CD4-positive, alpha-beta T cell (primary cell): ENCODE data around the gene GPR183. TPM values are rescaled to one million over a fixed set of nuclear protein-coding genes. Genes with fewer than 3 reads are reported as not detected.
"Not testable (repeated sequence)": the region's sequence is repeated elsewhere in the genome, so short reads cannot be mapped to it uniquely, and the experiment has no call there.

Source experiments
- ATAC-seq: fragments of 200-7000 bp; cut with Tn5 transposase; one replicate; pipeline ENCODE4 v1.10.0; 2022; ENCODE audit warnings: mild to moderate bottlenecking; ENCODE audit not compliant: poor library complexity
- CTCF ChIA-PET: fragments of 350-600 bp; sonication (Branson Sonifier 250); formaldehyde crosslinking; loops from one replicate; lab custom pipeline; 2021; ENCODE audit warnings: antibody characterized with exemption, inconsistent platforms; lab: Charles Lee
- POLR2A ChIA-PET: fragments of 350-600 bp; sonication (Branson Sonifier 250); formaldehyde crosslinking; loops from one replicate; lab custom pipeline; 2021; ENCODE audit warnings: antibody characterized with exemption, inconsistent platforms; lab: Charles Lee
- DNase-seq, 14 experiments: peaks; one replicate each; pipeline ENCODE4 v3.0.0-alpha.2; 2013 to 2020; ENCODE audit warnings: mixed read lengths in 2 of 14
- H3K27ac ChIP-seq, 2 donors: one replicate each; pipeline versions ENCODE4 v1.5.1 to v1.7.0; 2013; ENCODE audit warnings: low read length in 2 of 2, low read depth in 1 of 2, mild to moderate bottlenecking in 1 of 2
- H3K27me3 ChIP-seq, 2 experiments: 1 replicate in 1 of 2; 2 replicates in 1 of 2; pipeline versions ENCODE4 v1.6.1 to v1.7.0; 2013; ENCODE audit warnings: low read length in 2 of 2, control low read depth in 1 of 2, mild to moderate bottlenecking in 1 of 2, moderate library complexity in 1 of 2; ENCODE audit not compliant: insufficient read depth in 2 of 2, control insufficient read depth in 1 of 2
- H3K36me3 ChIP-seq: one replicate; pipeline ENCODE4 v1.6.1; 2013; ENCODE audit warnings: low read length, control low read depth; ENCODE audit not compliant: insufficient read depth
- H3K4me1 ChIP-seq: one replicate; pipeline ENCODE4 v1.6.1; 2013; ENCODE audit warnings: low read length, control low read depth; ENCODE audit not compliant: insufficient read depth
- H3K4me3 ChIP-seq: one replicate; pipeline ENCODE4 v1.5.1; 2013; ENCODE audit warnings: mild to moderate bottlenecking, low read length, moderate library complexity
- H3K9me3 ChIP-seq, 2 experiments: 1 replicate in 1 of 2; 2 replicates in 1 of 2; pipeline versions ENCODE4 v1.6.1 to v1.7.0; 2013; ENCODE audit warnings: low read length in 2 of 2, mild to moderate bottlenecking in 2 of 2, control low read depth in 1 of 2, moderate library complexity in 1 of 2; ENCODE audit not compliant: control insufficient read depth in 1 of 2, insufficient read depth in 1 of 2
- H3K27ac Mint-ChIP-seq: one replicate; pipeline ENCODE4 v1.8.0; 2020; ENCODE audit warnings: mixed read lengths
- H3K27me3 Mint-ChIP-seq: one replicate; pipeline ENCODE4 v1.8.0; 2021; ENCODE audit warnings: mixed read lengths
- H3K36me3 Mint-ChIP-seq: one replicate; pipeline ENCODE4 v1.8.0; 2021; ENCODE audit warnings: low read depth, mixed read lengths
- H3K4me1 Mint-ChIP-seq: one replicate; pipeline ENCODE4 v1.8.0; 2021; ENCODE audit warnings: low read depth, mixed read lengths
- H3K4me3 Mint-ChIP-seq: one replicate; pipeline ENCODE4 v1.8.0; 2020; ENCODE audit warnings: mild to moderate bottlenecking, mixed read lengths
- H3K9me3 Mint-ChIP-seq: one replicate; pipeline ENCODE4 v1.8.0; 2020; ENCODE audit warnings: mixed read lengths
- intact Hi-C, 2 experiments: fragments of 100-400 bp; cut with DNase I in 1 of 2; cut with micrococcal nuclease in 1 of 2; formaldehyde crosslinking; loops; one replicate each; pipeline versions ENCODE4 v1.15.1 to v1.9.0; 2023 to 2025; cut with DNase I, micrococcal nuclease
- total RNA-seq, 174 experiments: library from RNA in 2 of 174; stranded (reverse) in 2 of 174; gene quantifications; one replicate each; pipeline ENCODE4 v1.2.3 and lab custom pipeline; 2021 to 2026
- TF ChIP-seq, protein P1 (sequence below): fragments of 200-600 bp; IDR thresholded peaks from one replicate; pipeline ENCODE4 v1.8.0; 2022; ENCODE audit warnings: antibody characterized with exemption, mild to moderate bottlenecking

The GPR183 gene
- total RNA-seq, 2 experiments from 2014 or later: 330 to 337 TPM

DNA sequence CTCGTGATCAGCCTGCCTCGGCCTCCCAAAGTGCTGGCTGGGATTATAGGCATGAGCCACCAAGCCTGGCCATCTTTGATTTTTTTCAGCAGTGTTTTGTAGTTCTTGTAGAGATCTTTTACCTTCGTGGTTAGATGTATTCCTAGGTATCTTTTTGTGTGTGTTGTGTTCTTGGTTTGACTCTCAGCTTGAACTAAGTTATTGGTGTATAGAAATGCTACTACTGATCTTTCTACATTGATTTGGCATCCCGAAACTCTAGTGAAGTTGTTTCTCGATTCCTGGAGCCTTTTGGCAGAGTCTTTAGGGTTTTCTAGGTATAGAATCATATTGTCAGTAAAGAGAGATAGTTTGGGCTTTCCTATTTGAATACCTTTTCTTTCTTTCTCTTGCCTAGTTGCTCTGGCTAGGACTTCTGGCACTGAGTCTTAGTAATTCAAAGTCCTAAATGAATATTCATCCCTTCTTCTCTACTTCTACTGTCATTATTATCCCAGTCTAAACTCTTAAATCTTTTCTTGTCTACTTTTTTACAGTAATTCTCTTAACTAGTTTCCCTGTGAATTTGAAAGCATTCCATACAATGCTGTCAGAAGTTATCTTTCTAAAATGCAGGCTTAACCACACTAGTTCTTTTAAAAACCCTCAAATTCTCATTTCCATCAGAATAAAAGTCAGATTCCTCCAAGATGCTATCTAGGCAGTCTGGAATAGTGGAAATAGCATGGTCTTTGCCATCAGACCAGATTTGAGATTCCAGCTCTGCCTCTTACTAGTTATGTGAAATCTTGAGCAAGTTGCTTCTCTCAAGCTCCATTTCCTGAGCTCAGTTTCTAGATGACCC, 56.0 kb downstream of the GPR183 start:
- DNase-seq: no peak
- no peaks in the 10 kb centered on the region for H3K27me3 ChIP-seq
- intact Hi-C loops: loop anchor here (10.0 kb wide), 2 partner anchors 166 to 356 kb away; no protein-coding TSS in a partner anchor
- POLR2A ChIA-PET: interaction anchor here (0.6 to 2.0 kb wide), 7 partner anchors 12 to 50 kb away, joined by 3 to 11 read pairs (median 3); partner anchors contain the start of gene UBAC2
- no peak for ATAC-seq
- H3K27ac ChIP-seq: no peak overlapping the region
- no peaks in the 10 kb centered on the region for H3K9me3 ChIP-seq
- Mint-ChIP-seq H3K9me3 (no peaks in the 10 kb centered on the region), H3K4me3 (no peak overlapping the region), H3K27ac (peak overlapping the region; percentile 43), H3K4me1 (peaks cover 68% of the 10 kb centered on the region), H3K36me3 (peaks cover 82% of the 10 kb centered on the region), H3K27me3 (no peaks in the 10 kb centered on the region)
- H3K4me3 ChIP-seq: no peak overlapping the region
- H3K36me3 ChIP-seq: peaks cover 37% of the 10 kb centered on the region
- H3K4me1 ChIP-seq: peaks cover 14% of the 10 kb centered on the region
- TF ChIP-seq, protein P1, sequence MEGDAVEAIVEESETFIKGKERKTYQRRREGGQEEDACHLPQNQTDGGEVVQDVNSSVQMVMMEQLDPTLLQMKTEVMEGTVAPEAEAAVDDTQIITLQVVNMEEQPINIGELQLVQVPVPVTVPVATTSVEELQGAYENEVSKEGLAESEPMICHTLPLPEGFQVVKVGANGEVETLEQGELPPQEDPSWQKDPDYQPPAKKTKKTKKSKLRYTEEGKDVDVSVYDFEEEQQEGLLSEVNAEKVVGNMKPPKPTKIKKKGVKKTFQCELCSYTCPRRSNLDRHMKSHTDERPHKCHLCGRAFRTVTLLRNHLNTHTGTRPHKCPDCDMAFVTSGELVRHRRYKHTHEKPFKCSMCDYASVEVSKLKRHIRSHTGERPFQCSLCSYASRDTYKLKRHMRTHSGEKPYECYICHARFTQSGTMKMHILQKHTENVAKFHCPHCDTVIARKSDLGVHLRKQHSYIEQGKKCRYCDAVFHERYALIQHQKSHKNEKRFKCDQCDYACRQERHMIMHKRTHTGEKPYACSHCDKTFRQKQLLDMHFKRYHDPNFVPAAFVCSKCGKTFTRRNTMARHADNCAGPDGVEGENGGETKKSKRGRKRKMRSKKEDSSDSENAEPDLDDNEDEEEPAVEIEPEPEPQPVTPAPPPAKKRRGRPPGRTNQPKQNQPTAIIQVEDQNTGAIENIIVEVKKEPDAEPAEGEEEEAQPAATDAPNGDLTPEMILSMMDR: no peak
- CTCF ChIA-PET: interaction anchor here (1.2 to 2.0 kb wide), 3 partner anchors 18 to 75 kb away, joined by 3 to 6 read pairs (median 5); no protein-coding TSS in a partner anchor

DNA sequence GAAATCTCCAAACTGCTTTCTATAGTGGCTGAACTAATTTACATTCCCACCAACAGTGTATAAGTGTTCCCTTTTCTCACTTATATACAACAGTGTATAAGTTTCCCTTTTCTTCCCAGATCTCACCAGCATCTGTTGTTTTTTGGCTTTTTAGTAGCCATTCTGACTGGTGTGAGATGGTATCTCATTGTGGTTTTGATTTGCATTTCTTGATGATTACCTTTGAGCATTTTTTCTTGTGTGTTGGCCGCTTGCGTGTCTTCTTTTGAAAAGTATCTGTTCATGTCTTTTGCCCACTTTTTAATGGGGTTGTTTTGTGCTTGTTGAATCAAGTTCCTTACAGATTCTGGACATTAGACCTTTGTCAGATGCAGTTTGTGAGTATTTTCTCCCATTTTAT, 57.6 kb downstream of the GPR183 start:
- POLR2A ChIA-PET: interaction anchor here (1.0 kb wide), 1 partner anchor 48 kb away, joined by 3 read pairs; no protein-coding TSS in a partner anchor
- H3K4me3 Mint-ChIP-seq, H3K9me3 ChIP-seq, ATAC-seq, H3K27ac ChIP-seq, DNase-seq, H3K27me3 ChIP-seq, H3K4me3 ChIP-seq, H3K9me3 Mint-ChIP-seq, H3K27me3 Mint-ChIP-seq, H3K4me1 ChIP-seq: not testable (repeated sequence)
- CTCF ChIA-PET: interaction anchor here (0.6 to 1.3 kb wide), 2 partner anchors 50 to 64 kb away, joined by 3 read pairs; no protein-coding TSS in a partner anchor
- H3K27ac Mint-ChIP-seq: peak overlapping the region; percentile 43
- intact Hi-C loops: loop anchor here (10.0 kb wide), 2 partner anchors 165 to 355 kb away; no protein-coding TSS in a partner anchor
- peaks cover 80% of the 10 kb centered on the region for H3K36me3 Mint-ChIP-seq
- H3K4me1 Mint-ChIP-seq: peaks cover 59% of the 10 kb centered on the region
- peaks cover 30% of the 10 kb centered on the region for H3K36me3 ChIP-seq

GRCh38 chr13:99249178-99249577, 58.0 kb downstream of the GPR183 start:
- CTCF ChIA-PET: interaction anchor here (0.6 to 1.3 kb wide), 2 partner anchors 49 to 64 kb away, joined by 3 read pairs; no protein-coding TSS in a partner anchor
- H3K4me3 ChIP-seq, H3K27me3 Mint-ChIP-seq, H3K4me3 Mint-ChIP-seq, ATAC-seq, H3K27ac ChIP-seq, H3K27me3 ChIP-seq, intact Hi-C loops, DNase-seq, H3K4me1 ChIP-seq, H3K9me3 ChIP-seq, H3K9me3 Mint-ChIP-seq: not testable (repeated sequence)
- H3K27ac Mint-ChIP-seq: peak overlapping the region; percentile 43
- peaks cover 80% of the 10 kb centered on the region for H3K36me3 Mint-ChIP-seq
- POLR2A ChIA-PET: interaction anchor here (1.1 to 2.0 kb wide), 2 partner anchors 9 to 48 kb away, joined by 3 to 6 read pairs; partner anchors contain the start of genes GPR18 and UBAC2
- peaks cover 30% of the 10 kb centered on the region for H3K36me3 ChIP-seq
- peaks cover 57% of the 10 kb centered on the region for H3K4me1 Mint-ChIP-seq

GRCh38 chr13:99246100-99246499, 61.1 kb downstream of the GPR183 start:
- Mint-ChIP-seq H3K27me3 (no peaks in the 10 kb centered on the region), H3K36me3 (peaks cover 78% of the 10 kb centered on the region), H3K4me3 (no peak overlapping the region), H3K9me3 (no peaks in the 10 kb centered on the region), H3K27ac (peak overlapping the region; percentile 7), H3K4me1 (peaks cover 43% of the 10 kb centered on the region)
- CTCF ChIA-PET: interaction anchor here (0.6 kb wide), 1 partner anchor 19 kb away, joined by 4 read pairs; no protein-coding TSS in a partner anchor
- no peak for DNase-seq
- POLR2A ChIA-PET: interaction anchor here (0.9 to 1.4 kb wide), 3 partner anchors 12 to 46 kb away, joined by 5 to 6 read pairs (median 5); partner anchors contain the start of genes GPR18 and UBAC2
- TF ChIP-seq, protein P1: no peak
- H3K27ac ChIP-seq: no peak overlapping the region
- no peak overlapping the region for H3K4me3 ChIP-seq
- H3K9me3 ChIP-seq: no peaks in the 10 kb centered on the region
- ATAC-seq: no peak
- H3K4me1 ChIP-seq: no peaks in the 10 kb centered on the region
- intact Hi-C loops: no loop called here
- H3K27me3 ChIP-seq: no peaks in the 10 kb centered on the region
- peaks cover 26% of the 10 kb centered on the region for H3K36me3 ChIP-seq
